Cardiac septum (tissue), 1 donor: ENCODE results near the gene ZNF366. TPM values are rescaled to one million over a fixed set of nuclear protein-coding genes. Genes with fewer than 3 reads are reported as not detected.
"Not testable (repeated sequence)": the region's sequence is repeated elsewhere in the genome, so short reads cannot be mapped to it uniquely, and the experiment has no call there.

Experiments used
- DNase-seq: peaks from one replicate; pipeline ENCODE4 v3.0.0-alpha.2; 2020; ENCODE audit warnings: low spot score
- intact Hi-C: fragments of 100-400 bp; cut with DNase I; formaldehyde crosslinking; loops from one replicate; pipeline ENCODE4 v1.14.0; 2022
- total RNA-seq: library from RNA; stranded (reverse); fragmentation: NEBNext Ultra II Directional; extraction: Animal tissue kit (Norgen Biotek cat#: 25700); gene quantifications from one replicate; pipeline ENCODE4 v1.2.1, GENCODE V29; 2021
- donor health status: DM: no; HTN: no; CAD: no.

ZNF366 gene
- total RNA-seq, 1 donor from 2014 or later, result 3.7 TPM

- intact Hi-C loops, result no loop called here
- no peak for DNase-seq
Measured at GRCh38 chr5:72427016-72427415, 80.2 kb downstream of the ZNF366 start.

GRCh38 chr5:72426019-72426418 lies 81.2 kb downstream of the ZNF366 start:
- no peak for DNase-seq
- intact Hi-C loops, result no loop called here

GRCh38 chr5:72418271-72418670 lies 88.9 kb downstream of the ZNF366 start:
- no peak for DNase-seq
- intact Hi-C loops, result no loop called here

- intact Hi-C loops, result no loop called here
- DNase-seq, result no peak
Measured at GRCh38 chr5:72417333-72418062, 89.7 kb downstream of the ZNF366 start.

- DNase-seq, result no peak
- intact Hi-C loops, result no loop called here
Measured at GRCh38 chr5:72415616-72416325, 91.4 kb downstream of the ZNF366 start.

- intact Hi-C loops, result no loop called here
Measured at GRCh38 chr5:72412283-72413055, 94.7 kb downstream of the ZNF366 start.

GRCh38 chr5:72410688-72411295 lies 96.4 kb downstream of the ZNF366 start:
- no peak for DNase-seq
- intact Hi-C loops, result no loop called here

More at GRCh38 chr5:72412283-72413055, 94.7 kb downstream of the ZNF366 start:
- DNase-seq, result no peak

- DNase-seq, result no peak
- intact Hi-C loops, result no loop called here
Measured at GRCh38 chr5:72408603-72409002, 98.6 kb downstream of the ZNF366 start.

GRCh38 chr5:72408127-72408526 lies 99.1 kb downstream of the ZNF366 start:
- DNase-seq, result no peak
- intact Hi-C loops, result no loop called here

GRCh38 chr5:72407541-72407940 lies 99.7 kb downstream of the ZNF366 start:
- DNase-seq, result no peak
- intact Hi-C loops, result no loop called here

- intact Hi-C loops, result no loop called here
- no peak for DNase-seq
Measured at GRCh38 chr5:72407078-72407477, 100.1 kb downstream of the ZNF366 start.

- intact Hi-C loops, DNase-seq: not testable (repeated sequence)
Measured at GRCh38 chr5:72404771-72405170, 102.4 kb downstream of the ZNF366 start.

GRCh38 chr5:72402959-72403628 lies 104.1 kb downstream of the ZNF366 start:
- DNase-seq, result no peak
- intact Hi-C loops, result no loop called here

- no peak for DNase-seq
- intact Hi-C loops, result no loop called here
Measured at GRCh38 chr5:72402381-72402890, 104.8 kb downstream of the ZNF366 start.

GRCh38 chr5:72400950-72401349 lies 106.3 kb downstream of the ZNF366 start:
- no peak for DNase-seq
- intact Hi-C loops, result no loop called here

GRCh38 chr5:72397836-72398235 lies 109.4 kb downstream of the ZNF366 start:
- intact Hi-C loops, result no loop called here
- DNase-seq, result no peak

GRCh38 chr5:72394688-72395087 lies 112.5 kb downstream of the ZNF366 start:
- intact Hi-C loops, result no loop called here
- DNase-seq, result no peak

- intact Hi-C loops, result no loop called here
Measured at GRCh38 chr5:72393052-72393451, 114.2 kb downstream of the ZNF366 start.

More at GRCh38 chr5:72393052-72393451, 114.2 kb downstream of the ZNF366 start:
- DNase-seq, result no peak
